Measurements from ENCODE around the gene IL10RB.
"Not testable (repeated sequence)": the region's sequence is repeated elsewhere in the genome, so short reads cannot be mapped to it uniquely, and the experiment has no call there.

IL10RB gene

GRCh38 chr21:33300701-33301631, 34.8 kb downstream of the IL10RB start:
- in situ Hi-C loops (cut with MboI; ENCODE audit: low sequenced_read_pairs), result no loop called here

- in situ Hi-C loops (cut with MboI; ENCODE audit: low sequenced_read_pairs), result no loop called here
Measured at GRCh38 chr21:33301632-33302002, 35.5 kb downstream of the IL10RB start.

GRCh38 chr21:33302055-33302454, 35.9 kb downstream of the IL10RB start:
- in situ Hi-C loops (cut with MboI; ENCODE audit: low sequenced_read_pairs), result no loop called here

GRCh38 chr21:33302796-33303195, 36.6 kb downstream of the IL10RB start:
- in situ Hi-C loops (cut with MboI; ENCODE audit: low sequenced_read_pairs), result no loop called here

GRCh38 chr21:33305344-33305671, 39.1 kb downstream of the IL10RB start:
- in situ Hi-C loops (cut with MboI; ENCODE audit: low sequenced_read_pairs), result no loop called here

GRCh38 chr21:33305938-33306337, 39.8 kb downstream of the IL10RB start:
- in situ Hi-C loops (cut with MboI; ENCODE audit: low sequenced_read_pairs), result no loop called here

- in situ Hi-C loops (cut with MboI; ENCODE audit: low sequenced_read_pairs), result no loop called here
Measured at GRCh38 chr21:33308586-33309490, 42.7 kb downstream of the IL10RB start.

- in situ Hi-C loops (cut with MboI; ENCODE audit: low sequenced_read_pairs), result no loop called here
Measured at GRCh38 chr21:33309778-33310177, 43.6 kb downstream of the IL10RB start.

- in situ Hi-C loops (cut with MboI; ENCODE audit: low sequenced_read_pairs), result no loop called here
Measured at GRCh38 chr21:33312121-33312520, 46.0 kb downstream of the IL10RB start.

GRCh38 chr21:33313183-33313582, 47.0 kb downstream of the IL10RB start:
- in situ Hi-C loops (cut with MboI; ENCODE audit: low sequenced_read_pairs), result no loop called here

- in situ Hi-C loops (cut with MboI; ENCODE audit: low sequenced_read_pairs), result no loop called here
Measured at GRCh38 chr21:33313611-33314010, 47.4 kb downstream of the IL10RB start.

- in situ Hi-C loops (cut with MboI; ENCODE audit: low sequenced_read_pairs), result no loop called here
Measured at GRCh38 chr21:33314111-33314510, 47.9 kb downstream of the IL10RB start.

GRCh38 chr21:33315946-33316710, 50.0 kb downstream of the IL10RB start:
- in situ Hi-C loops (cut with MboI; ENCODE audit: low sequenced_read_pairs), result no loop called here

GRCh38 chr21:33317145-33317544, 51.0 kb downstream of the IL10RB start:
- in situ Hi-C loops (cut with MboI; ENCODE audit: low sequenced_read_pairs), result no loop called here

- in situ Hi-C loops (cut with MboI; ENCODE audit: low sequenced_read_pairs), result no loop called here
Measured at GRCh38 chr21:33317786-33318486, 51.8 kb downstream of the IL10RB start.

GRCh38 chr21:33321005-33321404, 54.8 kb downstream of the IL10RB start:
- in situ Hi-C loops (cut with MboI; ENCODE audit: low sequenced_read_pairs), result not testable (repeated sequence)

- in situ Hi-C loops (cut with MboI; ENCODE audit: low sequenced_read_pairs), result not testable (repeated sequence)
Measured at GRCh38 chr21:33323610-33324009, 57.4 kb downstream of the IL10RB start.

- in situ Hi-C loops (cut with MboI; ENCODE audit: low sequenced_read_pairs), result no loop called here
Measured at GRCh38 chr21:33324291-33325221, 58.4 kb downstream of the IL10RB start, which contains the start of gene IFNAR1. IFNAR1 (plus strand) TSS chr21:33324970; CDS start chr21:33325056, 86 bp downstream.
